PC-9 (cell line): ENCODE data around the gene USP33. TPM values are rescaled to one million over a fixed set of nuclear protein-coding genes. Genes with fewer than 3 reads are reported as not detected.

ENCODE experiments used
- BruUV-seq: library from RNA; stranded (reverse); fragments of 400-500 nt; replicated peaks from 2 replicates; lab custom pipeline; 2021; lab: Mats Ljungman, UMichigan
- CTCF ChIA-PET: fragments of 300-600 bp; sonication (Branson Sonifier 250); formaldehyde crosslinking; loops from one replicate; lab custom pipeline; 2022; ENCODE audit warnings: antibody characterized with exemption; lab: Charles Lee
- POLR2A ChIA-PET: fragments of 300-600 bp; sonication (Branson Sonifier 250); formaldehyde crosslinking; loops from one replicate; lab custom pipeline; 2022; ENCODE audit warnings: antibody characterized with exemption; ENCODE audit not compliant: unreplicated experiment; lab: Charles Lee
- DNase-seq, 2 experiments: peaks; one replicate each; pipeline versions ENCODE4 v3.0.0 to v3.0.0-alpha.2; 2015 to 2022; ENCODE audit warnings: mixed read lengths in 1 of 2
- H2AFZ ChIP-seq: fragments of 200-600 bp; sonication (generic); 2 replicates; pipeline ENCODE4 v1.8.1; 2017; ENCODE audit warnings: antibody characterized with exemption
- H3F3A ChIP-seq: fragments of 200-600 bp; sonication (generic); 2 replicates; pipeline ENCODE4 v1.8.1; 2017; ENCODE audit warnings: antibody characterized with exemption, mild to moderate bottlenecking, low read depth; ENCODE audit not compliant: insufficient read depth
- H3K27ac ChIP-seq: fragments of 200-600 bp; sonication (generic); 2 replicates; pipeline ENCODE4 v1.6.1; 2016; ENCODE audit warnings: mixed run types
- H3K27me3 ChIP-seq: fragments of 200-600 bp; sonication (generic); 2 replicates; pipeline ENCODE4 v1.6.1; 2016; ENCODE audit warnings: low read depth, mixed run types; ENCODE audit not compliant: insufficient read depth
- H3K36me3 ChIP-seq: fragments of 200-600 bp; sonication (generic); 2 replicates; pipeline ENCODE4 v1.6.1; 2016; ENCODE audit warnings: low read depth, mixed run types
- H3K4me1 ChIP-seq: fragments of 200-600 bp; sonication (generic); replicated peaks from 2 replicates; pipeline ENCODE4 v1.6.1; 2016; ENCODE audit warnings: mixed run types; ENCODE audit not compliant: insufficient read depth
- H3K4me2 ChIP-seq: fragments of 200-600 bp; sonication (generic); 2 replicates; pipeline ENCODE4 v1.6.1; 2017; ENCODE audit warnings: mixed run types
- H3K4me3 ChIP-seq: fragments of 200-600 bp; sonication (generic); 2 replicates; pipeline ENCODE4 v1.6.1; 2016; ENCODE audit warnings: mixed run types
- H3K79me2 ChIP-seq: fragments of 200-600 bp; sonication (generic); 2 replicates; pipeline ENCODE4 v1.6.1; 2017; ENCODE audit warnings: low read depth, mixed run types
- H3K9me2 ChIP-seq: fragments of 200-600 bp; sonication (generic); 2 replicates; pipeline ENCODE4 v1.8.1; 2017; ENCODE audit warnings: mild to moderate bottlenecking; ENCODE audit not compliant: insufficient read depth
- H3K9me3 ChIP-seq: fragments of 200-600 bp; sonication (generic); 2 replicates; pipeline ENCODE4 v1.8.1; 2016; ENCODE audit warnings: low read depth; ENCODE audit not compliant: insufficient read depth
- H4K20me1 ChIP-seq: fragments of 200-600 bp; sonication (generic); 2 replicates; pipeline ENCODE4 v1.8.1; 2017; ENCODE audit not compliant: insufficient read depth
- CTCF ChIP-seq: fragments of 200-600 bp; sonication (generic); conservative IDR thresholded peaks from 2 replicates; pipeline ENCODE4 v1.6.1; 2017; ENCODE audit warnings: mixed run types, antibody characterized with exemption, mild to moderate bottlenecking, moderate library complexity
- EZH2 ChIP-seq: fragments of 200-600 bp; sonication (generic); IDR thresholded peaks from 2 replicates; pipeline ENCODE4 v1.8.0; 2017; ENCODE audit warnings: antibody characterized with exemption, low read depth
- intact Hi-C: fragments of 100-400 bp; cut with micrococcal nuclease; formaldehyde crosslinking; loops from one replicate; pipeline ENCODE4 v1.10.0; 2022; ENCODE audit not compliant: unreplicated experiment
- total RNA-seq: library from RNA; stranded (reverse); gene quantifications from 2 replicates; pipeline ENCODE4 v1.2.3, GENCODE V29; 2021

USP33 gene
- total RNA-seq, 1 experiment from 2014 or later, result 59.1 TPM

GRCh38 chr1:77661696-77662095 is 98.0 kb downstream of the USP33 start:
- intact Hi-C loops, result no loop called here
- no peaks in the 10 kb centered on the region for H3K9me2 ChIP-seq
- peaks cover 94% of the 10 kb centered on the region for H4K20me1 ChIP-seq
- CTCF ChIA-PET, result no interaction called here
- DNase-seq, result no peak
- H3K4me2 ChIP-seq, result no peak overlapping the region
- no peak overlapping the region for H3K4me3 ChIP-seq
- no peaks in the 10 kb centered on the region for H3K27me3 ChIP-seq
- H3K9me3 ChIP-seq, result no peaks in the 10 kb centered on the region
- H3K4me1 ChIP-seq, result no peaks in the 10 kb centered on the region
- H3F3A ChIP-seq, result peaks cover 7% of the 10 kb centered on the region
- TSS peak; percentile 2 for BruUV-seq
- no peak overlapping the region for H2AFZ ChIP-seq
- no peak overlapping the region for H3K27ac ChIP-seq
- TF ChIP-seq EZH2 (no peak), CTCF (no peak)
- H3K79me2 ChIP-seq, result peaks cover 100% of the 10 kb centered on the region
- POLR2A ChIA-PET, result no interaction called here
- H3K36me3 ChIP-seq, result no peaks in the 10 kb centered on the region

GRCh38 chr1:77659879-77660593 is 99.6 kb downstream of the USP33 start:
- no peaks in the 10 kb centered on the region for H3K4me1 ChIP-seq
- peaks cover 93% of the 10 kb centered on the region for H4K20me1 ChIP-seq
- no TSS peak for BruUV-seq
- DNase-seq, result no peak
- H3K9me2 ChIP-seq, result no peaks in the 10 kb centered on the region
- H3K9me3 ChIP-seq, result no peaks in the 10 kb centered on the region
- ChIA-PET POLR2A (no interaction called here), CTCF (no interaction called here)
- no peaks in the 10 kb centered on the region for H3K27me3 ChIP-seq
- TF ChIP-seq CTCF (no peak), EZH2 (no peak)
- no peaks in the 10 kb centered on the region for H3K36me3 ChIP-seq
- no peak overlapping the region for H3K4me3 ChIP-seq
- intact Hi-C loops, result no loop called here
- H3K27ac ChIP-seq, result no peak overlapping the region
- no peak overlapping the region for H2AFZ ChIP-seq
- peaks cover 100% of the 10 kb centered on the region for H3K79me2 ChIP-seq
- no peak overlapping the region for H3K4me2 ChIP-seq
- H3F3A ChIP-seq, result peaks cover 9% of the 10 kb centered on the region; the same call in 1 of the 2 replicates

- Histone ChIP-seq H3K4me2 (no peak overlapping the region), H3K27ac (no peak overlapping the region), H3K79me2 (peaks cover 100% of the 10 kb centered on the region), H3K36me3 (no peaks in the 10 kb centered on the region), H3K4me1 (no peaks in the 10 kb centered on the region), H3K9me2 (no peaks in the 10 kb centered on the region), H3K9me3 (no peaks in the 10 kb centered on the region), H2AFZ (no peak overlapping the region), H3K4me3 (no peak overlapping the region), H4K20me1 (peaks cover 91% of the 10 kb centered on the region), H3K27me3 (no peaks in the 10 kb centered on the region), H3F3A (peaks cover 14% of the 10 kb centered on the region; the same call in 1 of the 2 replicates)
- intact Hi-C loops, result no loop called here
- no TSS peak for BruUV-seq
- ChIA-PET CTCF (no interaction called here), POLR2A (interaction anchor here (0.9 kb wide), 1 partner anchor 68 kb away, joined by 6 read pairs; no protein-coding TSS in a partner anchor)
- DNase-seq, result no peak
- TF ChIP-seq EZH2 (no peak), CTCF (no peak)
Measured at GRCh38 chr1:77658271-77658670, 101.4 kb downstream of the USP33 start.
